ENCODE measurements around the gene ZMYND15.

ZMYND15 gene

GRCh38 chr17:4744999-4745969, 5.7 kb downstream of the ZMYND15 start:
- no peak for DNase-seq (ENCODE audit: low read depth)

DNA sequence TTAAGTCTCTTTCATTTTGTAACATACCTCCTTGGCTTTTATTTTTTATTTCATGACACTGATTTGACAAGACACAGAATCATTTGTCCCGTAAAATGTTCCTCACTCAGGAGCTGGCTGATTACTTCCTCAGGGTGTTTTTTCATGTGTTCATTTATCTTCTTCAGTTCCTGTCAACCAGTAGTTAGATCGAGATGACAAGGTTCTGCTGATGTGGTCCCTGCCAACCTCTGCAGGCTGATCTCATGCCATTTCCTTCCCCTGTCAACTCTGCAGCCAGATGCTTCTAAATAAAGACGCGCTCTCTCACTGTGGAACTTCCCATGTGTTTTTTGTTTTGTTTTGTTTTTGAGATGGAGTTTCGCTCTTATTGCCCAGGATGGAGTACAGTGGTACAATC, 8.2 kb downstream of the ZMYND15 start:
- DNase-seq (ENCODE audit: low read depth) = no peak

- DNase-seq (ENCODE audit: low read depth) = no peak
Observed at GRCh38 chr17:4748686-4749085, 9.1 kb downstream of the ZMYND15 start.

DNA sequence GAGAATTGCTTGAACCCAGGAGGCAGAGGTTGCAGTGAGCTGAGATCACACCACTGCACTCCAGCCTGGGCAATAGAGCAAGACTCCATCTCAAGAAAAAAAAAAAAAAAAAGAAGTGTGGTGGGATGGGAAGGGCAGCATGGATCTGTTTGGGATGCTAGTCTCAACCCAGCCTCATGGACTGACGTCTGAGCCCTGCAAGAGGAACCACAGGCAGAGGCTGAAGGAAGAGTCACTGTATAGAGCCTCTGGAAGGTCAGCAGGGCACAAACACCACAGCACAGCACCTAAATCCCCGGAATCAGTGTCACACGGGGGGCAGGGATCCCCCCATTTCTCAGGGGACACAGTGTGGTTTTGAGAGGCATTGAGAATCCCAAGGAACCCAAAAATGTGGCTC, 11.0 kb downstream of the ZMYND15 start:
- DNase-seq (ENCODE audit: low read depth) = no peak

DNA sequence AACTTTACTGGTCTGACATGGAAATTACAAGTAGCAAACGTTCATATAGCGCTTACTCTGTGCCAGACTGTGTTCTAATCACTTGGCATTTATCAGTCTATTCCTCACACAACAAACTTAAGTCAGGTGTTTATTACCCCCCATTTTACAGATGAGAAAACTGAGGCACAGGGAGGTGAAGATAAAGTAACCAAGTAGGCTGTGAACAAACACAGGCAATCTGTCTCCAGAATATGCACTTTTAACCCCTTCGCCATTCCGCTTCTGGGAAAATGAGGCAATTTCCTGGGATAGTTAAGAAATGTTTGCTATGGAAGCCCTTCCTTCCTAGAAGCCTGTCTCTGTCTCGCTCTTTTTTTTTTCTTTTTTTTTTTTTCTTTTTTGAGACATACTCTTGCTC, 12.3 kb downstream of the ZMYND15 start:
- DNase-seq (ENCODE audit: low read depth) = no peak

DNA sequence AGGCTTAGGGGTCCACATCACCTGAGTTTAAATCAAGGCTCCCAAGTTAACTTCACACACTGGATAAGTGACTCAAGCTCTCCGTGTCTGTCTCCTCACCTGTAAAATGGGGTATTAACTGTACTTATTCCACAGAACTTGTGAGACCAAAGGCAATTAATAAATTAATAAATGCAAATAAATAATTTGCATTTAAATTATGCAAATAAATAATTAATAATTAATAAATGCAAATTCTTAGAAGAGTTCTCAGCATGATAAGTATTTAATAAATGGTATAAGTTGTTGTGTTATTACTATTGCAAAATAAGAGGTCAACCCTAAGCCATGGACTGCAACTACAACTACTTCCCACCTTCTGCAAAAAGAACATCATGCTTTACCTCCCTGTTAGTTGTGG, 13.8 kb downstream of the ZMYND15 start:
- DNase-seq (ENCODE audit: low read depth) = no peak

DNA sequence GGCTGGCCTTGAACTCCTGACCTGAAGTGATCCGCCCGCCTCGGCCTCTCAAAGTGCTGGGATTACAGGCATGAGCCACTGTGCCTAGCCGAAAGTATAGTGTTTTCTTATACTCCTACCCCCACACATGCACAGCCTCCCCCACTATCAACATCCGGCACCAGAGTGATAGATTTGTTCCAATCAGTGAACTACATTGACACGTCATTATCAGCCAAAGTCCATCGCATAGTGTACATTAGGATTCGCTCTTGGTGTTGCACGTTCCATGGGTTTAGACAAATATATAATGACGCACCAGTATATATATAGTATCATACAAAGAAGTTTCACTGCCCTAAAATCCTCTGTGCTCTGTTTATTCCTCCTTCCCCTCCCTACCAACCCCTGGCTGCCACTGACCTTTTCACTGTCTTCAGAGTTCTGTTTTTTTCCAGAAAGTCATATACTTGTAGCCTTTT, 20.2 kb downstream of the ZMYND15 start:
- no peak for DNase-seq (ENCODE audit: low read depth)

DNA sequence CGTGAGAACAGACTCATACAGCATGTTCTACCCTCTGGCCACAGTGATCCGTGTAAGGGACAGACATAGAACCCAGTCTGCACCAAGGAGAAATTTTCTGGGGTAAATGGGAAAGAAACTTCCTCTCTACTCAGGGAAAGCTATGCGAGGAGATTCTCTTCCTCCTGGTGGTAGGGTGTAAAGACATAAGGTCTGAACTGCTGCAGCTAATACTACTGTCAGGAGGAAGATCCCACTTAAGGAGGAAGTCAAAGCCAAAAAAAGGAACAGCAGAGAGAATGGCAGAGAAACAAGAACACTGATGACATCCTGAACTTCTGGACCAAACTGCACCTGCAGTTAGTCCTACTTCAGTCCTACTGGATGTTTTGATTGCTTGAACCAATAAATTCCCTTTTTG, 25.0 kb downstream of the ZMYND15 start:
- DNase-seq (ENCODE audit: low read depth) = no peak

DNA sequence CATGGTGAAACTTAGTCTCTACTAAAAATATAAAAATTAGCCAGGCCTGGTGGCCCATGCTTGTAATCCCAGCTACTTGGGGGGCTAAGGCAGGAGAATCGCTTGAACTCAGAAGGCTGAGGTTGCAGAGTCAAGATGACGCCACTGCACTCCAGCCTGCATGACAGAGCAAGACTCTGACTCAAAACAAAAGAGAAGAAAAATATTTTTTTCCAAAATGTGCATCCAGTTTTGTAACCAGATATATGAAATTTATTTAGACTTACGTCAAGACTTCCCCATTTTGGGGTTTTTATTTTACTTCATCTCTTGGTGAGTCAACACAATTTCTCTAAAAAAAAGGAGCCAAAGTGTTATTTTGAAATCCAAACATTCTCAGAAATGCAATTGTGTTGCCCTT, 26.6 kb downstream of the ZMYND15 start:
- DNase-seq (ENCODE audit: low read depth) = no peak

GRCh38 chr17:4766723-4767122, 27.1 kb downstream of the ZMYND15 start:
- DNase-seq (ENCODE audit: low read depth) = no peak

DNA sequence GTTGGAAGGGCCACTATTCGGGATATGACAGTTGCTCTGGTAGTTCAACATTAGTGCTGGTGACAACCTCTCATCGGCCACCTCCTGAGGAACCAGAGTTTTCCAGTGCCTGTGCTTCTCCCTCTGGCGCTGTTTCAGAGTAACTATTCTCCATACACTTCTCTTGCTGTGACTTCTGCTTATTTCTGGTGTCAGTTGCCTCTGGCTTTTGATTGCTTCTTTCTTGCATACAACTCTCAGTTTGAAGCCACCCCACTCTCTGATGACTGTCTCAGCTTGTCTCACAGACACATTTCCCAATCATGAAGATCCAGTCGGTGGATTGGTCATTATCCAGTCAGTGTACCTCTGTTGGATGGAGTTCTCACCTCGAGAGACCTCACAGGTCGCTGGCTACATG, 28.7 kb downstream of the ZMYND15 start:
- DNase-seq (ENCODE audit: low read depth) = no peak

- DNase-seq (ENCODE audit: low read depth) = no peak
Observed at GRCh38 chr17:4769628-4770027, 30.0 kb downstream of the ZMYND15 start.

DNA sequence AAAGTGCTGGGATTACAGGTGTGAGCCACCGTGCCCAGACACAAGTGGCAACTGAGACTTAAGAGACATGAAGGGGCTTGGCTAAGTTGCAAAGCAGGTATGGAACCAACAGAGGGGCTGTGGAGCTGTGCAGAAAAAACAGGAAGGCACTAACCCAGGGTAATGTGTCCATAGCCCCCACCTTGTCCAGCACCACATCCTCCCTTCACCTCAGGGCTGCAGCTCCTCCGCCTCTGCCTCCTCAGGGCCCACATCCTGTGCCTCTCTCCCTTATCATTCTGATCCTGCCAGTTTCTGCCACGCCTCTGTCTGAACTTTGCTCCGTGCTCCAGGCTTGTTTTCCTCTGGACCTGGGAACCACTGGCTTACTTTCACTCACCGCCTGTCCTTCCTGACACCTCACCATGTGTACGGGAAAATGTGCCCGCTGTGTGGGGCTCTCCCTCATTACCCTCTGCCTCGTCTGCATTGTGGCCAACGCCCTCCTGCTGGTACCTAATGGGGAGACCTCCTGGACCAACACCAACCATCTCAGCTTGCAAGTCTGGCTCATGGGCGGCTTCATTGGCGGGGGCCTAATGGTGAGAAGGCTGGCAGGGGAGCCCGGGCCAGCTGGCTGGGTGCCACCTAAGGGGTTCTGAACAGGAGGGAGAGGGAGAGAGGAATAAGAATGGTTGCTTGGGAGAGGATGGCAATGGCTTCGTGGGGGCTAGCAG, 32.0 kb downstream of the ZMYND15 start, which contains the start of gene TM4SF5:
Gene TM4SF5, plus strand, starts transcription at position 368 of the 716 bp plus-strand sequence. Its CDS starts 37 bp downstream, at position 405.
- no peak for DNase-seq (ENCODE audit: low read depth)

- no peak for DNase-seq (ENCODE audit: low read depth)
Observed at GRCh38 chr17:4772235-4772613, 32.6 kb downstream of the ZMYND15 start.

DNA sequence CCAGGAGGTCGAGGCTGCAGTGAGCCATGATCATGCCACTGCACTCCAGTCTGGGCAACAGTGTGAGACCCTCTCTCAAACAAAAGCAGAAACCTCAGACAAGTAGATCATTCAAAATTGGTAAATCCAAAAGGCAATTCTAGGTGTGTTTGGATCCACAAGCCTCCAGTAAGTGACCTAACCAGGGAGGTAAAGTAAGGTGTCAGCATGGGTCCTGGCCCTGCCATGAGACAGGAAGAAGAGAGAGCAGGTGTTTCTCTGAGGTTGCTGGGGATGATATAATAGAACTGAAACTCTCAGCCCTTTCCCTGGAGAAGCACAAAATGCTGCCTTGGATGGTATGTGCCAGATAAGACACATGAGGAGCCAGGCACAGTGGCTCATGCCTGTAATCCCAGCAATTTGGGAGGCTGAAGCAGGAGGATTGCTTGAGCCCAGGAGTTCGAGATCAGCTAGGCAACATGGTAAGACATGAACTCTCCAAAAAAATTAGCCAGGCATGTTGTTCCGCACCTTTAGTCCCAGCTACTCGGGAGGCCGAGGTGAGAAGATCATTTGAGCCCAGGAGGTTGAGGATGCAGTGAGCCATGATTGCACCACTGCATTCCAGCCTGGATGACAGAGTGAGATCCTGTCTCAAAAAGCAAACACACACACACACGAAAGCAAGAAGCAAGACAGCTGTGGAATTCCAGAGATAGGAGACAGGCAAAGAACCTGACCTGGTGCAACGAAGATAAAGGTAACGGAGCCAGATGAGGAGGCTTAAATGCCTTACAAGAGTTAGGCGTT, 38.5 kb downstream of the ZMYND15 start:
- no peak for DNase-seq (ENCODE audit: low read depth)

- DNase-seq (ENCODE audit: low read depth) = no peak
Observed at GRCh38 chr17:4780325-4780955, 40.8 kb downstream of the ZMYND15 start.

DNA sequence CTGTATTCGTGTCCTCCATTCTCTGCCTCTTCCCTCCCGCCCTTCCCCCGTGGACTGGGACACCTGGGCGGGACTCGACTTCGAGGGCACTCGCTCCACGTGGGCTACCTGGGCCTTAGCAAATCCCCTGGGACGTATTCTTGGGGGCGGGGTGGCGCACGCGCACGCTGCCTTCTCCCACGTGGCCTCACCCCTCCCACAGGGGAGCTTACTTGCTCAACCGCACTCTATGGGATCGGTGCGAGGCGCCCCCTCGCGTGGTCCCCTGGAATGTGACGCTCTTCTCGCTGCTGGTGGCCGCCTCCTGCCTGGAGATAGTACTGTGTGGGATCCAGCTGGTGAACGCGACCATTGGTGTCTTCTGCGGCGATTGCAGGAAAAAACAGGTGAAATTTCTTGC, 43.0 kb downstream of the ZMYND15 start:
- DNase-seq (ENCODE audit: low read depth) = no peak

DNA sequence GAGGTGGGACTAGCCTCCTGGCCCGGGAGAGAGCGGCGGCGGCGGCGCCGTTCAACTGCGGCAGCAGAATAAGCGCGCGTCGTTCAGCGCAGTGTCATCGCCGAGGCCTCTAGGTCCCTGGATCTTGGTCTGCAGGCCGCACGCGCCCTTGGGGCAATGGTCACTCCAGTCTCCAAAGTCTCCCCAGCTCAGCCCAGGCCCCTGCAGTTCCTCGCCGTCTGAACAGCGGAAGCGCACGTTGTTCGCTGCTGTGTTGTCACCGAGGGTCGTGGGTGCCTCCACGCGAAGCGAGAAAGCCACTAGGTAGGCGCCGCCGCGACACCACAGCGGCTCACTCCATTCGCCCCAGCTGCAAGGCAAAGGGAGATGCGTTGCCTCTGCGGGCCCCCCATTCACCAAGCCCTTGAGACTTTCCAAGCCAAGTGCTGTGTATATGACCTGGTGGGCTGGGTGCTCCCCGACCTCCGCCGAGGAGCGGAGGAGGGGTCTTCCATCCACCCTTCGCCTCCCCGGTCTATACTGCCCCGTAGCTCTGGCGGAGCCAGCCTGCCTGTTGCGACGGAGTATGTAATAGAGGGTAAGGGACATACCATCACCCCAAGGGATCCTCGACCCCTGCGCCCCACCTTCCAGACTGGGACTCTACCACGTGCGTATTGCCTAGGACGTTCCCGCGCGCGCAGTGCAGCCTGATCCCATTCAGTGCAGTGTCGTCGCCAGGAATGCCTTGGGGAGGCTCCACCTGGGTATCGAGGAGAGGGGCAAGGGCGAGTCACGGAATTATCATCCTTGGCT, 45.9 kb downstream of the ZMYND15 start:
- DNase-seq (ENCODE audit: low read depth) = no peak

GRCh38 chr17:4786106-4786511, 46.5 kb downstream of the ZMYND15 start, which contains the start of gene VMO1:
TSS of gene VMO1 (minus strand) at chr17:4786364. CDS start at chr17:4786352, 12 bp downstream.
- no peak for DNase-seq (ENCODE audit: low read depth)

DNA sequence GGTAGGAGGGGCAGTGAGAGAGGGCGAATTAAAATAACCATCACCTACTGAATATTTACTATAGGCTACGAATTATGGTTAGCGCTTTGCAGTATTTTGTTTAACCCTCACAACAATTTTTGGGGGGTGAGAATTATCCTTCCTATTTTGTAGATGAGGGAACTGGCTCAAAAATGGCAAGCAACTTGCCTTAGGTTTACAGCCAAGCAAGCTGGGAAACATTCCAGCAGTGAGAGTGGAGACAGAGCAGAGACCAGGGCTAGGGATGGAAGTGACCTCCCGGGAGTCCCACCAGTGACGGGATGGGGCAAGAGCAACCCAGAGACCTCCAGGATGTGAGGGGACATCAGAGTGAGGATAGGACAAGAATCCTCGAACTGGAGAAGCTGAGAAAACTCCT, 46.9 kb downstream of the ZMYND15 start:
- no peak for DNase-seq (ENCODE audit: low read depth)

All from HS-5 (cell line).